Loucy (cell line): ENCODE measurements around the gene DDX20.

Experiments used
- H2AFZ ChIP-seq: fragments of 200-600 bp; sonication (generic); 2 replicates; pipeline ENCODE4 v1.6.0; 2016; ENCODE audit warnings: antibody characterized with exemption, mild to moderate bottlenecking, low read length, moderate library complexity
- H3F3A ChIP-seq: fragments of 200-600 bp; 2 replicates; pipeline ENCODE4 v1.6.0; 2016; ENCODE audit warnings: antibody characterized with exemption, low read depth, mild to moderate bottlenecking
- H3K27me3 ChIP-seq: fragments of 200-600 bp; sonication (generic); 2 replicates; pipeline ENCODE4 v1.6.1; 2014; ENCODE audit warnings: low read length, mild to moderate bottlenecking; ENCODE audit not compliant: insufficient read depth, poor library complexity, severe bottlenecking
- H3K36me3 ChIP-seq: fragments of 200-600 bp; sonication (generic); 2 replicates; pipeline ENCODE4 v1.6.1; 2016; ENCODE audit warnings: low read length; ENCODE audit not compliant: insufficient read depth
- H3K4me1 ChIP-seq: fragments of 200-600 bp; sonication (generic); 2 replicates; pipeline ENCODE4 v1.5.1; 2014; ENCODE audit warnings: low read length, mild to moderate bottlenecking; ENCODE audit not compliant: insufficient read depth, poor library complexity, severe bottlenecking
- H3K4me2 ChIP-seq: fragments of 200-600 bp; sonication (generic); 2 replicates; pipeline ENCODE4 v1.6.0; 2014; ENCODE audit warnings: antibody characterized with exemption, low read length, low read depth, mild to moderate bottlenecking; ENCODE audit not compliant: poor library complexity, severe bottlenecking
- H3K4me3 ChIP-seq: fragments of 200-600 bp; sonication (generic); 2 replicates; pipeline ENCODE4 v1.5.1; 2014; ENCODE audit warnings: low read length, mild to moderate bottlenecking, mixed read lengths; ENCODE audit not compliant: poor library complexity, severe bottlenecking
- H3K79me2 ChIP-seq: fragments of 200-600 bp; sonication (generic); 2 replicates; pipeline ENCODE4 v1.6.1; 2014; ENCODE audit warnings: low read length; ENCODE audit not compliant: insufficient read depth
- H3K9ac ChIP-seq: fragments of 200-600 bp; sonication (generic); 2 replicates; pipeline ENCODE4 v1.6.0; 2014; ENCODE audit warnings: mild to moderate bottlenecking, low read depth, low read length, moderate library complexity; ENCODE audit not compliant: poor library complexity, severe bottlenecking
- H3K9me2 ChIP-seq: fragments of 200-600 bp; sonication (generic); replicated peaks from 2 replicates; pipeline ENCODE4 v1.6.1; 2016; ENCODE audit warnings: low read depth, low read length, mixed read lengths
- H3K9me3 ChIP-seq: fragments of 200-600 bp; sonication (generic); 2 replicates; pipeline ENCODE4 v1.6.1; 2014; ENCODE audit warnings: mild to moderate bottlenecking, antibody characterized with exemption, low read length, low read depth; ENCODE audit not compliant: insufficient read depth
- H4K20me1 ChIP-seq: fragments of 200-600 bp; sonication (generic); 2 replicates; pipeline ENCODE4 v1.6.0; 2014; ENCODE audit warnings: antibody characterized with exemption, low read length, mild to moderate bottlenecking; ENCODE audit not compliant: insufficient read depth, poor library complexity, severe bottlenecking
- EZH2phosphoT487 ChIP-seq: fragments of 200-600 bp; IDR thresholded peaks from 2 replicates; pipeline ENCODE4 v1.6.1; 2018; ENCODE audit warnings: antibody characterized with exemption, mild to moderate bottlenecking, moderate library complexity, borderline replicate concordance
- TF ChIP-seq, protein P1 (sequence below): fragments of 200-600 bp; sonication (generic); conservative IDR thresholded peaks from 2 replicates; pipeline ENCODE4 v1.5.1; 2014; ENCODE audit warnings: mild to moderate bottlenecking, antibody characterized with exemption, low read length

The DDX20 gene

DNA sequence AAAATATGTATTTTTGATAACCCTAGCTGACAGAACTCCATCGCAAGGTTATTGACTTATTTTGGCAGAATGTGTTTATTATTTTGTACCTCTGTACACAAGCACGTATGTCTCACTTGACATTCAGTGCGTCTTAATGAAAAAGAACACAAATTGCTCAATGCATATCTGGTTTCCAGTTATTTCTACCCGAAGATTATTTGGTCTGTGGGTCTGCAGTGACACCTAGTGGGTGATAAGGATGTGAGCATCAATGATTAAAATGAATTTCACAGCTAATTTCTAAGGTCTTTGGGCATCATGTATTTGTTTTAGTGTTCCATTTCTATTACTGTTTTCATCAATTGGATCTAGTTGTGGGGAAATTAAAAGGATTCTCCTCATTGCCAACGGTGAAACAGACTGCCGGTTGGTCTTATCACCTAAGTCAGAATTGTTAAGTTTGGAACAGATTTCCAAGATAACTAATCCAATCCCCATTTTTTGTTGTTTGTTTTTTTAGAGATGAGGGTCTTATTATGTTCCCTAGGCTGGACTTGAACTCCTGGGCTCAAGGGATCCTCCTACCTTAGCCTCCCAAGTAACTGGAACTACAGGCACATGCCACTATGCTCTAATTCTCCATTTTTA, 13.9 kb downstream of the DDX20 start:
- Histone ChIP-seq H3K9me2 (no peaks in the 10 kb centered on the region), H3F3A (no peaks in the 10 kb centered on the region), H3K4me3 (no peak overlapping the region), H2AFZ (no peak overlapping the region), H3K9me3 (no peaks in the 10 kb centered on the region), H3K4me2 (no peak overlapping the region), H3K79me2 (0 out of 2 replicates have a peak, but pooled peaks cover 2% of the 10 kb centered on the region), H3K27me3 (no peaks in the 10 kb centered on the region), H4K20me1 (peaks cover 7% of the 10 kb centered on the region), H3K4me1 (no peaks in the 10 kb centered on the region), H3K36me3 (peaks cover 34% of the 10 kb centered on the region; the same call in 1 of the 2 replicates), H3K9ac (no peak overlapping the region)
- no peak for TF ChIP-seq EZH2phosphoT487
- TF ChIP-seq, protein P1, sequence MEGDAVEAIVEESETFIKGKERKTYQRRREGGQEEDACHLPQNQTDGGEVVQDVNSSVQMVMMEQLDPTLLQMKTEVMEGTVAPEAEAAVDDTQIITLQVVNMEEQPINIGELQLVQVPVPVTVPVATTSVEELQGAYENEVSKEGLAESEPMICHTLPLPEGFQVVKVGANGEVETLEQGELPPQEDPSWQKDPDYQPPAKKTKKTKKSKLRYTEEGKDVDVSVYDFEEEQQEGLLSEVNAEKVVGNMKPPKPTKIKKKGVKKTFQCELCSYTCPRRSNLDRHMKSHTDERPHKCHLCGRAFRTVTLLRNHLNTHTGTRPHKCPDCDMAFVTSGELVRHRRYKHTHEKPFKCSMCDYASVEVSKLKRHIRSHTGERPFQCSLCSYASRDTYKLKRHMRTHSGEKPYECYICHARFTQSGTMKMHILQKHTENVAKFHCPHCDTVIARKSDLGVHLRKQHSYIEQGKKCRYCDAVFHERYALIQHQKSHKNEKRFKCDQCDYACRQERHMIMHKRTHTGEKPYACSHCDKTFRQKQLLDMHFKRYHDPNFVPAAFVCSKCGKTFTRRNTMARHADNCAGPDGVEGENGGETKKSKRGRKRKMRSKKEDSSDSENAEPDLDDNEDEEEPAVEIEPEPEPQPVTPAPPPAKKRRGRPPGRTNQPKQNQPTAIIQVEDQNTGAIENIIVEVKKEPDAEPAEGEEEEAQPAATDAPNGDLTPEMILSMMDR: peak; percentile 93

DNA sequence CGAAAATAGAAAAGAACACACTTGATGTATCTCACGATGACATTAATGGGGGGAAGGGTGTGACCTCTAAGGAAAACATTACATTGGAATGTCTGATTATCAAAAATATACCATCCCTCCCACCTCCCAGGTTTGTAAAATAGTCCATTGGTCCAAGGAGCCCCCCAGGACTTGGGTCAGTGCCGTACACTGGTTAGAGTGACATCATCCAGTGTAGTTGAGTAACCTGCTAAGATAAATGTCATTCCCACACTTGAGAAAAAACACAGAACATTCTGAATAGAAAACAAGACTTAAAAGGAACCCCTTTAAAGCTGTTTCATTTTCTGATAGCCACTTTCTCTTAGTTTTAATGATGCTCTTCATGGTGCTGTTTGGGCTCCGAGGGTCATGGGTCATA, 15.2 kb downstream of the DDX20 start:
- H3K4me1 ChIP-seq: no peaks in the 10 kb centered on the region
- H3K4me3 ChIP-seq: no peak overlapping the region
- H3K9me3 ChIP-seq: no peaks in the 10 kb centered on the region
- H3F3A ChIP-seq: no peaks in the 10 kb centered on the region
- H4K20me1 ChIP-seq: peaks cover 7% of the 10 kb centered on the region
- 0 out of 2 replicates have a peak, but pooled peaks cover 2% of the 10 kb centered on the region for H3K79me2 ChIP-seq
- H3K9me2 ChIP-seq: no peaks in the 10 kb centered on the region
- TF ChIP-seq, protein P1: no peak
- TF ChIP-seq EZH2phosphoT487: no peak
- no peak overlapping the region for H3K9ac ChIP-seq
- H3K27me3 ChIP-seq: no peaks in the 10 kb centered on the region
- H3K36me3 ChIP-seq: peaks cover 22% of the 10 kb centered on the region; the same call in 1 of the 2 replicates
- H3K4me2 ChIP-seq: no peak overlapping the region
- H2AFZ ChIP-seq: no peak overlapping the region

DNA sequence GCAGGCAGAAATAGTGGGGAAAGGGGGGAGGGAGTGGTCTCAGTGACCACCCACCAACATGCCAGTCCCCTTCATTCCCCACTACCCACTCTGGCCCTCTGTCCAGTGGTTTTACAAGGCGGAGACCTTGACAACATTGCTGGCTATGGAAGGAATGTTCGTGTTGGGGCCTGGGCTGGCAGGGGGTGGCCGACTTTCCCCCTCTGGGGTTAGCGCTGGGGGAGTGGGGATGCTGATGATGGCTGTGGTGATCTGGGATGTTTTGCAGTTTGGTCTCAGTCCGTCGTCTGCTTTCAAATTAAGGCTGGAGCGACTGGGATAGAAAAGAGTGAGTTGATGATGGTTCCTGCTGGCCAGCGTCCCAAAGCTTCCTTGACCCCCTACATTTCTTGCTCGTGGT, 20.3 kb downstream of the DDX20 start:
- no peak for TF ChIP-seq EZH2phosphoT487
- TF ChIP-seq, protein P1: no peak
- Histone ChIP-seq H3K36me3 (no peaks in the 10 kb centered on the region), H3K9me3 (no peaks in the 10 kb centered on the region), H3K79me2 (no peaks in the 10 kb centered on the region), H2AFZ (no peak overlapping the region), H3F3A (no peaks in the 10 kb centered on the region), H3K27me3 (no peaks in the 10 kb centered on the region), H3K9ac (no peak overlapping the region), H3K4me1 (no peaks in the 10 kb centered on the region), H4K20me1 (no peaks in the 10 kb centered on the region), H3K9me2 (no peaks in the 10 kb centered on the region), H3K4me3 (no peak overlapping the region), H3K4me2 (no peak overlapping the region)
